Natural killer cell (primary cell): Measurements from ENCODE around the gene PEPD. TPM values are rescaled to one million over a fixed set of nuclear protein-coding genes. Genes with fewer than 3 reads are reported as not detected.
A peak's percentile ranks its signal among the peaks of the same experiment; 100 is the strongest.

Experiments
- ATAC-seq, 3 donors: fragments of 150-1000 bp in 2 of 3; fragments of 200-7000 bp in 1 of 3; cut with Tn5 transposase; 1 replicate in 1 of 3; 2 replicates in 2 of 3; pipeline ENCODE4 v1.10.0; 2021; ENCODE audit warnings: mild to moderate bottlenecking in 2 of 3, moderate library complexity in 2 of 3
- DNase-seq, 2 donors: peaks; one replicate each; pipeline versions ENCODE4 v3.0.0 to v3.0.0-alpha.2; 2013 to 2021; ENCODE audit warnings: mixed read lengths in 1 of 2
- H3K27ac ChIP-seq: one replicate; pipeline ENCODE4 v1.5.1; 2013; ENCODE audit warnings: mild to moderate bottlenecking, low read length
- H3K27me3 ChIP-seq: one replicate; pipeline ENCODE4 v1.6.1; 2013; ENCODE audit warnings: low read length; ENCODE audit not compliant: control insufficient read depth, insufficient read depth
- H3K36me3 ChIP-seq: one replicate; pipeline ENCODE4 v1.6.1; 2013; ENCODE audit warnings: low read length; ENCODE audit not compliant: control insufficient read depth, insufficient read depth
- H3K4me1 ChIP-seq: one replicate; pipeline ENCODE4 v1.6.1; 2013; ENCODE audit warnings: low read length; ENCODE audit not compliant: control insufficient read depth, insufficient read depth
- H3K4me3 ChIP-seq: one replicate; pipeline ENCODE4 v1.5.1; 2013; ENCODE audit warnings: low read length
- H3K9me3 ChIP-seq: one replicate; pipeline ENCODE4 v1.6.1; 2013; ENCODE audit warnings: low read length; ENCODE audit not compliant: control insufficient read depth, insufficient read depth
- H3K27ac Mint-ChIP-seq, 2 donors: one replicate each; pipeline ENCODE4 v1.8.0; 2022; ENCODE audit warnings: mild to moderate bottlenecking in 2 of 2, mixed read lengths in 2 of 2, moderate library complexity in 1 of 2
- H3K27me3 Mint-ChIP-seq, 2 donors: one replicate each; pipeline ENCODE4 v1.8.0; 2022; ENCODE audit warnings: low read depth in 2 of 2, mixed read lengths in 2 of 2
- H3K36me3 Mint-ChIP-seq: one replicate; pipeline ENCODE4 v1.8.0; 2022; ENCODE audit warnings: mixed read lengths
- H3K4me1 Mint-ChIP-seq, 2 donors: one replicate each; pipeline ENCODE4 v1.8.0; 2022; ENCODE audit warnings: mixed read lengths in 2 of 2
- H3K4me3 Mint-ChIP-seq: one replicate; pipeline ENCODE4 v1.8.0; 2022; ENCODE audit warnings: mild to moderate bottlenecking, moderate library complexity, mixed read lengths
- H3K9me3 Mint-ChIP-seq, 2 donors: one replicate each; pipeline ENCODE4 v1.8.0; 2022; ENCODE audit warnings: mixed read lengths in 2 of 2
- CTCF ChIP-seq: fragments of 200-600 bp; IDR thresholded peaks from one replicate; pipeline ENCODE4 v1.8.0; 2022; ENCODE audit warnings: antibody characterized with exemption
- WGBS: methylation state at CpG from one replicate; pipeline ENCODE4 v1.1.7; 2013; ENCODE audit warnings: missing lambda C conversion rate; ENCODE audit not compliant: insufficient coverage; 5-methylcytosine and 5-hydroxymethylcytosine counted together
- intact Hi-C: fragments of 100-400 bp; cut with micrococcal nuclease; formaldehyde crosslinking; loops from one replicate; pipeline ENCODE4 v1.14.2; 2022
- total RNA-seq, 4 donors: library from RNA; stranded (reverse); fragments of 120-200 nt in 1 of 4; gene quantifications; one replicate each; pipeline versions ENCODE4 v1.2.3 to v1.2.4, GENCODE V29; 2013 to 2022

Gene PEPD
- total RNA-seq, 3 donors from 2014 or later (not counting 1 experiment from before 2014, with no cell fraction given) = 33.9 to 42.2 (median 40.9) TPM

DNA sequence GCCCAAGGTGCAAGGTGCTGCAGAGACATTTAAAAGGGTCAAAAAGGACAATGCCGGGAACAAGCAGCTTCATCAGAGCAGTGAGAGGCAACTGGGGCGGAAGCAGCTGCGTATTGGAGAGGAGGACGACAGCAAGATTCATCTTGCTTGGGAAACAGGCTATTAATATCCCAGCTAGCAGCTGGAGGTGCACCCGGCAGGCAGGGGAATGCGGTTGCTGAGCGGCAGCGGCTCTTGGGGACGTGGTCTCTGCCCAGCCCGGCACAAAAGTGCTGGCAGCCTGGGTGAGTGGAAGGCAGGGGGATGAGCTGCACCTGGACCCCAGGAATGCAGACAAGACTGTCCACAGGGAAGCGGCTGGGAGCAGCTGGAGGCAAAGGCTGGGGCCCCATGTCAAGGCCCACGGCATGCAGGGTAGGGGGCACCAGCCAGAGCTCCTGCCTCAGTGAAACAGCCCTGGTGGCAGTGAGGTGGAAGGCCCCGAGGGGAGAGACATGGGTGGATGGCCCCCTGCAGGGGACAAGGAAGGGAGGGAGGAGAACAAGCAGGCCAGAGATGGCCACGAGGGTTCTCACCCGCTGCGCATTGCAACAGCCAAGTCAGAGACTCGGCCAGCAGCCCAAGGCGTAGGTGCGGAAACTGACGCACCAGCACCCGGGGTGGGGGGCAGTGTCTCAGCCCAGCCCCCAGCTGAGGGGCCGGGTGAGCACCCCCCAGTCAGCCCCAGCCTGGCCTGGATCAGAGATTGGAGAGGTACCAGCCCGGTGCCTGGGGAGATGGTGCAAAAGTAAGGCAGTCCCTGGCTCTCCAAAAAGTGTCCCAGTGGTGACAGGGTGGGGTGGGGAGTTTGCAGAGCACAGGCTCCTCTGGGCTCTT lies 34.4 kb downstream of the PEPD start:
- Mint-ChIP-seq H3K27ac (no peak overlapping the region), H3K4me1 (no peaks in the 10 kb centered on the region), H3K9me3 (peaks cover 0 to 6% of the 10 kb centered on the region in 2 donors), H3K36me3 (peaks cover 11% of the 10 kb centered on the region), H3K27me3 (no peaks in the 10 kb centered on the region), H3K4me3 (no peak overlapping the region)
- no peak for TF ChIP-seq CTCF
- Histone ChIP-seq H3K9me3 (peaks cover 3% of the 10 kb centered on the region), H3K36me3 (no peaks in the 10 kb centered on the region), H3K27ac (no peak overlapping the region), H3K27me3 (no peaks in the 10 kb centered on the region), H3K4me3 (no peak overlapping the region), H3K4me1 (no peaks in the 10 kb centered on the region)
- no peak for ATAC-seq
- WGBS = 95% methylated on average over 23 of the region's 23 CpGs
- intact Hi-C loops = no loop called here
- DNase-seq = no peak

DNA sequence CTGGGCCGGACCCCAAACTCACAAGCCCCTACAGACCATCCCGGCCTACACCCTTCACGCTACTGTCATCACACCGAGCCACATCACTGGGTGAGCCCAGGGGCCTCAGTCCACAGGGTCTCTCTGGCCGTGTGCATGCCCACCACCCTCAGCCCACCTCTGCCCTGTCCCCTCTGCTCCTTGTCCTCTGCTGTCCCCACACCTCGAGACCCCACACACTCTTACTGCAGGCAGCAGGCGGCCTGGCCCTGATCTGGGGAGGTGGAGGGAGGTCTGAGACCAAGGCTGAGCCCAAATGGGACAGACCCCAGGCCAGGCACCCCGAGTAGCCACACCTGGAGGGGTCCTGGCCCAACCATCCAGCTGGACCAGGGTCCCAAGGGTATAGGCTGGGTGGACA lies 35.2 kb downstream of the PEPD start:
- TF ChIP-seq CTCF = no peak

GRCh38 chr19:33484226-33484774 lies 37.3 kb downstream of the PEPD start:
- Histone ChIP-seq H3K4me1 (no peaks in the 10 kb centered on the region), H3K4me3 (no peak overlapping the region), H3K9me3 (peaks cover 3% of the 10 kb centered on the region), H3K36me3 (no peaks in the 10 kb centered on the region), H3K27ac (no peak overlapping the region), H3K27me3 (no peaks in the 10 kb centered on the region)
- ATAC-seq = peak in 1 of 3 donors; percentile 15
- H3K27ac Mint-ChIP-seq = no peak overlapping the region
- no peak for DNase-seq
- H3K36me3 Mint-ChIP-seq = peaks cover 11% of the 10 kb centered on the region
- peaks cover 0 to 6% of the 10 kb centered on the region in 2 donors for H3K9me3 Mint-ChIP-seq
- no peak overlapping the region for H3K4me3 Mint-ChIP-seq
- WGBS = 94% methylated on average over 8 of the region's 8 CpGs
- TF ChIP-seq CTCF = no peak
- no peaks in the 10 kb centered on the region for H3K4me1 Mint-ChIP-seq
- intact Hi-C loops = no loop called here
- H3K27me3 Mint-ChIP-seq = no peaks in the 10 kb centered on the region

More for the DNA sequence above, 35.2 kb downstream of the PEPD start:
- no peaks in the 10 kb centered on the region for H3K36me3 ChIP-seq
- H3K27ac ChIP-seq = no peak overlapping the region
- 92% methylated on average over 7 of the region's 8 CpGs for WGBS
- no peak for DNase-seq
- H3K27me3 ChIP-seq = no peaks in the 10 kb centered on the region
- H3K27me3 Mint-ChIP-seq = no peaks in the 10 kb centered on the region
- peaks cover 3% of the 10 kb centered on the region for H3K9me3 ChIP-seq
- peaks cover 11% of the 10 kb centered on the region for H3K36me3 Mint-ChIP-seq
- intact Hi-C loops = no loop called here
- H3K4me1 Mint-ChIP-seq = no peaks in the 10 kb centered on the region
- H3K27ac Mint-ChIP-seq = no peak overlapping the region
- H3K9me3 Mint-ChIP-seq = peaks cover 0 to 6% of the 10 kb centered on the region in 2 donors
- no peak overlapping the region for H3K4me3 Mint-ChIP-seq
- H3K4me1 ChIP-seq = no peaks in the 10 kb centered on the region
- no peak for ATAC-seq
- no peak overlapping the region for H3K4me3 ChIP-seq
